ENCODE data around the gene TSPAN2. TPM values are rescaled to one million over a fixed set of nuclear protein-coding genes. Genes with fewer than 3 reads are reported as not detected.

Gene TSPAN2
- total RNA-seq, 2 donors from 2014 or later, result 2.1 to 4.3 TPM

DNA sequence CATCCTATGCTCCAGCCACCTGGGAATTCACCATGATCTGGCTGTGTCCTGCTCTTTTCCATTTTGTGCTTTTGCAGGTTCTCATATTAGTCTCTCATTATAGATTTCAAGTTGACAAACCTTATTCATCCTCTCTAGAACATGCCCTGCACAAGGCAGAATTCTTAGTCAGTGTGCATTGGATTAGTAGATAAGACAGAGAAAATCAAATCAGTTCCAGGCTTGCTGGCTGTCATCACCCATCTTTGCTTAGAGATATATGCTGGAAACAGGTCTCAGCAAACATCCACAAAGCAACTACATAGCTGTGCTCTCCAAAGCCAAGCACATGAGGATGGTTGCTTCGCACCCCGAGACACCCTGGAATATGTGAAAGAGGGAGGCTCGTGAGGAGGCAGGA lies 24.8 kb downstream of the TSPAN2 start:
- peaks cover 0 to 3% of the 10 kb centered on the region in 2 donors for H3K36me3 Mint-ChIP-seq (ENCODE audit: insufficient read depth in 2 of 2)
- H3K4me3 Mint-ChIP-seq, result no peak overlapping the region
- DNase-seq, result no peak
- no peak overlapping the region for H3K27ac Mint-ChIP-seq
- H3K9me3 Mint-ChIP-seq, result no peaks in the 10 kb centered on the region
- peaks cover 47% of the 10 kb centered on the region for H3K4me1 Mint-ChIP-seq (ENCODE audit: low read depth)
- no peaks in the 10 kb centered on the region for H3K27me3 Mint-ChIP-seq (ENCODE audit: low read depth)
- ATAC-seq (replicated peaks in 1 of 2), result no peak

DNA sequence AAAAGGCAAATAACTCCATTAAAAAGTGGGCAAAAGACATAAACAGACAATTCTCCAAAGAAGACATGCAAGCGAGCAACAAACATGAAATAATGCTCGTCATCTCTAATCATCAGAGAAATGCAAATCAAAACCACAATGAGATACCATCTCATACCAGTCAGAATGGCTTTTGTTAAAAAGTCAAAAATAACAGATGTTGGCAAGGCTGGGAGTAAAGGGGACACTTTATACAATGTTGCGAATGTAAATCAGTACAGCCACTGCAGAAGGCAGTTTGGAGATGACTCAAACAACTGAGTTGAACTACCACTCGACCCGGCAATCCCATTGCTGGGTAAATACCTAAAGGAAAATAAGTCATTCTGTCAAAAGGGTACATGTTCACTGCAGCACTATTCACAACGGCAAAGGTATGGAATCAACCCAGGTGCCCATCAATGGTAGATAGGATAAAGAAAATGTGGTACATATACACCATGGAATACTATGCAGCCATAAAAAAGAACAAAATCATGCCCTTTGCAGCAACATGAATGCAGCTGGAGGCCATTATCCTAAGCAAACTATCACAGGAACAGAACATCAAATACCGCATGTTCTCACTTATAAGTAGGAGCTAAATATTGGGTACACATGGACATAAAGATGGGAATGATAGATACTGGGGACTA lies 25.9 kb downstream of the TSPAN2 start:
- no peaks in the 10 kb centered on the region for H3K9me3 Mint-ChIP-seq
- DNase-seq, result peak; percentile 39 to 47
- H3K4me1 Mint-ChIP-seq (ENCODE audit: low read depth), result peaks cover 41% of the 10 kb centered on the region
- peaks cover 0 to 3% of the 10 kb centered on the region in 2 donors for H3K36me3 Mint-ChIP-seq (ENCODE audit: insufficient read depth in 2 of 2)
- peak overlapping the region; percentile 70 to 74 for H3K4me3 Mint-ChIP-seq
- peak overlapping the region; percentile 54 for H3K27ac Mint-ChIP-seq
- peak; percentile 74 to 77 for ATAC-seq (replicated peaks in 1 of 2)
- H3K27me3 Mint-ChIP-seq (ENCODE audit: low read depth), result no peaks in the 10 kb centered on the region

DNA sequence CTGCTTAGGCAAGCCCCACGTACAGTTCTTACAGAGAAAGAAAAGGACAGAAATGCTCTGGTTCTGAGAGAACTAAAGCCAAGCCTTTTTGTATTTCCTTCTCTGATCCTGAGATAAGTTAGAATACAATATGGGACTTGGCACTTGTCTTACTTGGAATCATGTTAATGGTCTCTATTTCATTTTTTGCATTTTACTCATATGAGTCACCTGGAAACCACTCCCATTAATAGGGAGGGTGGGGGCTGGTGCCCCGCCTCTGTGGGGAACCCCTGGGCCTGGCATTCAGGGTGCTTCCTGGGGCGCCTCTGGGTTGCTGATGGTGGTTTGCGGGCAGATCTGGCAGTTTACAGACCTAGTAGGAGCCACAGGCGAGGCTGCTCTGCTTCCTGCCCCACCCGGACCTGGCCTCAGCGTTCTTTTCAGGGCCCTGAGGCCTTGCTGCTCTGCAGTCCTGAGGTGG lies 26.7 kb downstream of the TSPAN2 start:
- DNase-seq, result peak; percentile 86 to 90
- peak overlapping the region; percentile 70 to 74 for H3K4me3 Mint-ChIP-seq
- no peaks in the 10 kb centered on the region for H3K9me3 Mint-ChIP-seq

DNA sequence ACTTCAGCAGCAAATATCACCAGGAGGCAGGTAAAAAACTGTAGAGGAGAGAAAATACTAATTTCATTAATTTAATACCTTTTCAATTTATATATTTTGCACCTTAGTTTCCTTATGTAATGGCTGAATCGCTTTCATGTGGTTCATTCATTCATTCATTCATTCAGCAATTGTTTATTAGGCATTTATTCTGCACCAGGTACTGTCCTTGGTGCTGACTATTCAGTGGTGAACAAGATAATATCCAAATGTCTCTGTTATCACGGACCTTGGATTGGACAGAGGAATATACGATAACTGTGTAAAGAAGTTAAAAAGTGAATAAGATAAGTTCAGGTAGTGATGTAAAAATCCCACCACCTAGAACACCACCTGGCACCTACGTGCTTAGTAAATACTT lies 28.8 kb downstream of the TSPAN2 start:
- no peak overlapping the region for H3K4me3 Mint-ChIP-seq
- no peaks in the 10 kb centered on the region for H3K27me3 Mint-ChIP-seq (ENCODE audit: low read depth)
- peaks cover 41% of the 10 kb centered on the region for H3K4me1 Mint-ChIP-seq (ENCODE audit: low read depth)
- DNase-seq (no peak), ATAC-seq (replicated peaks in 1 of 2) (no peak)
- H3K36me3 Mint-ChIP-seq (ENCODE audit: insufficient read depth in 2 of 2), result peaks cover 0 to 3% of the 10 kb centered on the region in 2 donors
- no peaks in the 10 kb centered on the region for H3K9me3 Mint-ChIP-seq
- no peak overlapping the region for H3K27ac Mint-ChIP-seq

More for the DNA sequence above, 26.7 kb downstream of the TSPAN2 start:
- peak; percentile 92 to 96 for ATAC-seq (replicated peaks in 1 of 2)
- Mint-ChIP-seq H3K4me1 (ENCODE audit: low read depth) (peaks cover 41% of the 10 kb centered on the region), H3K27ac (peak overlapping the region; percentile 54), H3K36me3 (ENCODE audit: insufficient read depth in 2 of 2) (peaks cover 0 to 3% of the 10 kb centered on the region in 2 donors), H3K27me3 (ENCODE audit: low read depth) (no peaks in the 10 kb centered on the region)

DNA sequence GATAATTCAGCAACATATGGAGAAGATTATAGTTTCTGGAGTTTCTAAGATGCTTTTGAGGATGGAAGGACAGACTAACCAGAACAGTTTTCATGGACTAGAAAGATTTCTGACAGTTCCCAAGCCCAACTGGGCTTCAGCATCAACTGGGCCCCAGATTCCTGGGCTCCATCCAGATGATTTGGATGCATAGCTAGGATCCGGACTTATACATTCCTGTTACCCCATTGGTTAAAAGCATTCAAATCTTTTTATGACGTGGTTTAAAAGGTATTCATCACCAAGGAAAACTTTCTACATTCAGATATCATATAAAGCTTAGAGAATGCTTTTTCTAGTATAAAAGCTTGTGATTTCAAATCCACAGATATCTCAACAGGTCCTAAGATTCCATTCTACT lies 30.0 kb downstream of the TSPAN2 start:
- Mint-ChIP-seq H3K4me1 (ENCODE audit: low read depth) (peaks cover 38% of the 10 kb centered on the region), H3K4me3 (no peak overlapping the region), H3K27me3 (ENCODE audit: low read depth) (no peaks in the 10 kb centered on the region), H3K36me3 (ENCODE audit: insufficient read depth in 2 of 2) (peaks cover 0 to 3% of the 10 kb centered on the region in 2 donors), H3K27ac (no peak overlapping the region), H3K9me3 (no peaks in the 10 kb centered on the region)
- ATAC-seq (replicated peaks in 1 of 2), result no peak
- DNase-seq, result no peak

DNA sequence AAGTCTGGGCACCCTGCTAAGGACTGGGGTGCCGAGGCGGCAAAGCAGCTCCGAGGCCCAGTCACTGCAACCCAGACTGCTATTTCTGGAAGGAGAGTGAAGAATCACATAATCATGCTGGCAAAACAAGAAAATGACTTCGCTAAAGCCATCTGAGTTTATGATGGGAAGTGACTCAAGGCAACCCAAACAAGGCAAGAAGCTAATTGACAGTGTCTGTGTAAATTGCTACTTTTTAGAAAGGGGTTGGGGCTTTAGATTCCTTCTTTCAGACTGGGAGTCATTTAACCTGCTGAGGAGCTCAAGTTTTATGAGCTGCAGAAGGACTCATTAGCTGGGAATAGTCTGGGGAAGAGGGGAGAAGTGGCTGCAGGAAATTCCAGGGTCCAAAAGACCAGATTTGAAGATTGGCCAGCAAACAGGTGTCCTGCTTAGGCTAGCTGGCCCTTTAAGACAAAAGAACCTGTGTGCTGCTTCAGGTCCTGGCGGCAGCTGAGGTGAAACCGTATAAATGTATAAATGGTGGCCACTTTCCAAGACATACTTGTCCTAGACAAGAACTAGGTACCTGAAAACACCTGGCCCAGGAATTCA lies 31.5 kb downstream of the TSPAN2 start:
- no peak for DNase-seq
- Mint-ChIP-seq H3K9me3 (no peaks in the 10 kb centered on the region), H3K27me3 (ENCODE audit: low read depth) (no peaks in the 10 kb centered on the region), H3K36me3 (ENCODE audit: insufficient read depth in 2 of 2) (no peaks in the 10 kb centered on the region), H3K4me3 (no peak overlapping the region), H3K27ac (no peak overlapping the region), H3K4me1 (ENCODE audit: low read depth) (peaks cover 22% of the 10 kb centered on the region)
- ATAC-seq (replicated peaks in 1 of 2), result no peak

DNA sequence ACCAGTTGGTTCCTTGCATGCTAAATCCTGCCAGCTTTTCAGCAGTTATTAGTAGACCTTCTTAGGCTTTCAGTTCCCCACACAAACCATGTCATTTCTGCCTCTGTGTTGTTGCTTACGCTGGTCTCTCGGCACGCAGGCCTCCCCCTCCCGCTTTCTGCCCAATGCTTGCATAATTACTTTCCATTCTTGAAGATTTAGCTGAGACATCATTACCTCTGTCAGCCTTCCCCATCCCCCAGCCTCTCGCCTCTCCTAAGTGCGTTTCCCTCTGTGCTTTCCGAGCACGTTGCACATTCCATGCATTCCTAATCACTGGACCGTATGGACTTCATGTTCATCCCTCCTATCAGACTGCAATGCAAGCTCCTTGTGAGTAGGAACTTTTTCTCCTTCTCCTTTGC lies 32.9 kb downstream of the TSPAN2 start:
- no peak for DNase-seq
- Mint-ChIP-seq H3K27me3 (ENCODE audit: low read depth) (no peaks in the 10 kb centered on the region), H3K4me3 (no peak overlapping the region), H3K4me1 (ENCODE audit: low read depth) (peaks cover 9% of the 10 kb centered on the region), H3K36me3 (ENCODE audit: insufficient read depth in 2 of 2) (no peaks in the 10 kb centered on the region), H3K27ac (no peak overlapping the region), H3K9me3 (no peaks in the 10 kb centered on the region)
- no peak for ATAC-seq (replicated peaks in 1 of 2)

DNA sequence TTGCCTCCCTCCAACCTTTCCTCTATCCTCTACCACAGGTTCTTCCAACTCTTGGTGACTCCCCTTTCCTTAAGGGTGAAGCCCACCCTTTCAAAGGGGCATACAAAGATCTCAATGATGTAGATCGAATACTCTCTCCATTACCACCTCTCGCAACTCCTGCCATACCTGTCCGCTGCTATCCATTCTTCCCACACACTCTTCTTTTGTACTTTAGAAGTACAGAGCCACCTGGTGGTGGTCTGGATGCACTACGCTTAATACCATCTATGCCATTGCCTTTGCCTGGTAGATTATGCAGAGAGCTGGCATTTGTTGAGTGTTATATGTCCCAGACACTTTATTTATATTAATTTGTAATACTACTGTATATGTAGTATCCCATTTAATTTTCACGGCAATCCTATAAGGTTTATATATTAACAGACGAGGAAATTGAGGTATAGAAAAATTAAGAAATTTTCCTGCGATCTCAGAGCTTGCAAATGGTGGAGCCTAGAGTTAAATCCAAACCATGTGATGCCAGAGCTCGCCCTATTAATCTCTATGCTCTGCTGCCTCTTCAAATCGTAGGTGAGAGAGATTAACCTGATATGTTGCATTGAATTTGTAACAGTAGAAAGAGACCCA lies 36.7 kb downstream of the TSPAN2 start:
- Mint-ChIP-seq H3K36me3 (ENCODE audit: insufficient read depth in 2 of 2) (no peaks in the 10 kb centered on the region), H3K4me3 (no peak overlapping the region), H3K4me1 (ENCODE audit: low read depth) (no peaks in the 10 kb centered on the region), H3K27me3 (ENCODE audit: low read depth) (no peaks in the 10 kb centered on the region), H3K27ac (no peak overlapping the region), H3K9me3 (no peaks in the 10 kb centered on the region)
- DNase-seq (peak; percentile 55 to 57), ATAC-seq (replicated peaks in 1 of 2) (peak; percentile 70 to 72)

DNA sequence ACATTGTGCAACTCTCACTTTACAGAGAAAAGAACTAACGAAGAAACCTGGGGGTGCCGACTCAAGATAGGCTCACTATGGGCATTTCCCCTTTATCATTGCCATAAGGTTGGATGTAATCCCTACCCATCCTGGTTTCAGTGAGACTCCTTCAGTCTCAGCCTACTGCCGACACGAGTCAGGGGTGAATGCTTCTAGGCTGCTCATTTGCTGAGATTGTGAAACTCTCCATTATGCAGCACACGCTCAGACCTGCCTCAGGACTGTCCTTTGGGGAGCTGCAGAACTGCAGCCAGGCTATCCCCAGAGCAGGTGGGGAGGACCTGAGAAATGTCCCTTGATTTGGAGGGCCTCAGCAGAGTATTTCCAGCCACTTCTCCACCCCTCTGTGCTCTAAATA lies 37.5 kb downstream of the TSPAN2 start:
- no peaks in the 10 kb centered on the region for H3K36me3 Mint-ChIP-seq (ENCODE audit: insufficient read depth in 2 of 2)
- ATAC-seq (replicated peaks in 1 of 2) (no peak), DNase-seq (no peak)
- H3K27ac Mint-ChIP-seq, result no peak overlapping the region
- H3K9me3 Mint-ChIP-seq, result no peaks in the 10 kb centered on the region
- no peaks in the 10 kb centered on the region for H3K27me3 Mint-ChIP-seq (ENCODE audit: low read depth)
- H3K4me1 Mint-ChIP-seq (ENCODE audit: low read depth), result no peaks in the 10 kb centered on the region
- no peak overlapping the region for H3K4me3 Mint-ChIP-seq

DNA sequence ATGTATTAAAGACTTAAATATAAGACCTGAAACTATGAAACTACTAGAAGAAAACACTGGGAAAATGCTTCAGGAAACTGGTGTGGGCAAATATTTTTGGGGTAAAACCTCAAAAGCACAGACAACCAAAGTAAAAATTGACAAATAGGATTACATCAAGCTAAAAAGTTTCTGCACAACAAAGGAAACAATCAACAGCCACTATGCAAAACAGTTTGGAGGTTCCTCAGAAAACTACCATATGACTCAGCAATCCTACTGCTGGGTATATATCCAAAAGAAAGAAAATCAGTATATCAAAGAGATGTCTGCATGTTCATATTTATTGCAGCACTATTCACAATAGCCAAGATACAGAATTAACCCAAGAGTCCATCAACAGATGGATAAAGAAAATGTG lies 42.6 kb downstream of the TSPAN2 start:
- Mint-ChIP-seq H3K27ac (no peak overlapping the region), H3K27me3 (ENCODE audit: low read depth) (no peaks in the 10 kb centered on the region), H3K9me3 (peaks cover 2% of the 10 kb centered on the region in 2 donors), H3K4me1 (ENCODE audit: low read depth) (no peaks in the 10 kb centered on the region), H3K4me3 (no peak overlapping the region), H3K36me3 (ENCODE audit: insufficient read depth in 2 of 2) (no peaks in the 10 kb centered on the region)
- DNase-seq (no peak), ATAC-seq (replicated peaks in 1 of 2) (no peak)

DNA sequence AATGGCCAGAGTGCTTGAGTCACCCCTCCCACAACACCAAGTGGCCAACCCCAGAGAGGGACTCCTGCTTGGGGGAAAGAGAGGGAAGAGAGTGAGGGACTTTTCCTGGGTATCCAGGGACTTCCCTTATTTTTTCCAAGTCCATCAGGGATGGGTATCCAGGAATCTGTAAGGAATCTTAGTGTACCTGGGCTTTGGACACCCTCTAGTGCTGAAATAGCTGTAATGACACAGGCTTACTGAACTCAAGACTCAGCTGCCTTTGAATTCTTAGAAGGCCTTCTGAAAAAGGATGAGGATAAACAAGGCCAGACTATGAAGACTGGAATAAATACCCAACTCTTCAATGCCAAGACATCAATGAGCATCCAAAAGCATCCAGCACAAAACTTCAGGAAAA lies 47.6 kb downstream of the TSPAN2 start:
- Mint-ChIP-seq H3K36me3 (ENCODE audit: insufficient read depth in 2 of 2) (no peaks in the 10 kb centered on the region), H3K9me3 (peaks cover 2% of the 10 kb centered on the region in 2 donors), H3K27ac (no peak overlapping the region), H3K4me3 (no peak overlapping the region), H3K4me1 (ENCODE audit: low read depth) (no peaks in the 10 kb centered on the region), H3K27me3 (ENCODE audit: low read depth) (no peaks in the 10 kb centered on the region)
- ATAC-seq (replicated peaks in 1 of 2) (no peak), DNase-seq (no peak)

DNA sequence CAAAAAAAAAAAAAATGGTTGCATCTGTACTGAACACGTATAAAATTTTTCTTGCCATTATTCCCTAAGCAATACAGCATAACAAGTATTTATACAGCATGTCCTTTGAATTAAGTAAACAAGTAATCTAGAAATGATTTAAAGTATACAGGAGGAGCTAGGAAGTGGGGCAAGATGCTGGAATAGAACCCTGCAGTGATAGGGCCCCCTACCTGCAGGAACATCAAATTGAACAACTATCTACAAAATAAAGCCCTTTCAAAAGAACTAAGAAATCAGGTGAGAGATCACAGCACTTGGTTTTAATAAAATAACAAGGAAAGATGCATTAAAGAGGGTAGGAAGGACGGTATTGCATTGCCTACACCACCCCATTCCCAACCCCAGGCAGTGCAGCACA lies 48.8 kb downstream of the TSPAN2 start:
- H3K27ac Mint-ChIP-seq, result no peak overlapping the region
- H3K4me1 Mint-ChIP-seq (ENCODE audit: low read depth), result no peaks in the 10 kb centered on the region
- peaks cover 2% of the 10 kb centered on the region in 2 donors for H3K9me3 Mint-ChIP-seq
- ATAC-seq (replicated peaks in 1 of 2) (no peak), DNase-seq (no peak)
- no peak overlapping the region for H3K4me3 Mint-ChIP-seq
- H3K27me3 Mint-ChIP-seq (ENCODE audit: low read depth), result no peaks in the 10 kb centered on the region
- no peaks in the 10 kb centered on the region for H3K36me3 Mint-ChIP-seq (ENCODE audit: insufficient read depth in 2 of 2)

DNA sequence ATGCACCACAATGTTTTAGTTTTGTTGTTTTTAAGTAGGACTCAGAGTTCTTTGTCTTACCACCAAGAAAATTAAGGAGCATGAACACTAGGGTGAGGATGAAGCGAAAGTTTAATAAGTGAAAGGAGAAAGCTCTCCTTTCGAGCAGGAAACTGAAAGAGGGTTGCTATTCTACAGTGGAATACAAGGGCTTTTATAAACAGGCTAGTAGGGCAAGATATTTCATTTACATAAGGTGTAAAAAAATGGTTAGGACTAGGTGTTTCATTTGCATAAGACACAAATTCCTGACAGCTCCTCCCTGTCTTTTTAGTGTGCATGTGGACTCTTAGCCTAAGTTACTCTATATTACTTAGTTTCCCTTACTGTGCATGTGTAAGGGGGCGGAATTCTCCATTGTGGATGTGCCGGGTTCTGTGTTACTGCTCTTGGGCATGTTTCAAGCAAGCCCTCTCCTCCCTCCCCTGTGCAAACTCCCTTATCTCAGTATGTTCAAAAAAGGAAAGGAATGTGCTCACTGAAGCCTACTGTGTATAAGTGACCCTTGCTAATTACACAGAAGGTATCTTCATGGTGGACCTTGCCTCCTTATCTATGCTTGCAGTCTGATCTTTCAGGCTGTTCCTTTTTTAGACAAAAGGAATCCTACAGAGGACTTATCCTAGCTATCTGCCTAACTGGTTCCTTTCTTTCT lies 52.3 kb downstream of the TSPAN2 start:
- H3K9me3 Mint-ChIP-seq, result no peaks in the 10 kb centered on the region

More for the DNA sequence above, 52.3 kb downstream of the TSPAN2 start:
- ATAC-seq (replicated peaks in 1 of 2), result no peak
- H3K27ac Mint-ChIP-seq, result no peak overlapping the region
- DNase-seq, result no peak
- H3K4me3 Mint-ChIP-seq, result no peak overlapping the region
- H3K27me3 Mint-ChIP-seq (ENCODE audit: low read depth), result no peaks in the 10 kb centered on the region
- H3K36me3 Mint-ChIP-seq (ENCODE audit: insufficient read depth in 2 of 2), result no peaks in the 10 kb centered on the region
- no peaks in the 10 kb centered on the region for H3K4me1 Mint-ChIP-seq (ENCODE audit: low read depth)

Measured in activated T-cell treated with anti-CD3 and anti-CD28 coated beads, Interleukin-2, amount 50 U/mL, for 72 hours (primary cell).